AML-193 (cell line): ENCODE data around the gene C3orf38.
"Not testable (repeated sequence)": the region's sequence is repeated elsewhere in the genome, so short reads cannot be mapped to it uniquely, and the experiment has no call there.

ENCODE experiments used
- DNase-seq, 2 experiments: peaks; one replicate each; lab custom pipeline; 2025; lab: John Stamatoyannopoulos, UW

The C3orf38 gene

DNA sequence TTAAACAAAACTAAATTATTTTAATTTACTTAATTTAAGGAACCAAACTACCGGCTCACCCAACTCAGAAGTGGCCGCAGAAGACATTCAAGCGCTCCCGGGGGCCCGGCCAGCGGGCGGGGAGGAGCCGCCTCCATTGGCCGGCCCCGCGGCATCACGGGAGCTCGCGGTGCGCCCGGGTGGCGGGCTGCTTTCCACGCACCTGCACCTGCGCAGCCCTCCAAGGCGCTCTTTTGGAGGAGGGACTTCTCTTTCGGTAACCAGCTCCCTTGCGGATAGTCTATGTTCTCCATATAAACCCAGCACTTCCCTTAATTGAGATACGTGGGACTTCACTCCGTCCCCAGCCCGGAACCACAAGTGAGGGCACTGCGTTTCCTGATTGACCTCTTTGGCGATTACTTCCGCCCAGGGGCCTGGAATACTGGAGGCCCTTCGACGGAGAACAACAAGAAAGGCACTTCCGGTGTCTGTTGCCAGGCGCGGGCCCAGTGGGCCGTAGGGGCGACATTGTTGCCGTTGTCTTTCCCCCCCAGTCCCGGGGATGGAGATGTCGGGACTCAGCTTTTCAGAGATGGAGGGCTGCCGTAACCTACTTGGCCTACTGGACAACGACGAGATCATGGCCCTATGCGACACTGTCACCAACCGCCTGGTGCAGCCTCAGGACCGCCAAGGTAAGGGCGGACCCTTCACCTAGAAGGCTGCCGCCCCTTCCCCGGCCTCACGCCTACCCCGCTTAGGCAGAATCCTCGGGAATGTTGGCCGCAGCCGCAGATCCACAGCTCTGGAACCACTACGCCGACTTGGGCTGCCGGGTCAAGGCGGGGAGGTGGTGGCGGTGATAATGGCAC is at the start of gene C3orf38:
C3orf38 (plus strand) TSS at position 451 of the 854 bp plus-strand sequence; CDS start at position 545, 94 bp downstream.
- DNase-seq: peak; percentile 92 to 93

GRCh38 chr3:88101142-88101541 is 48.6 kb upstream of the C3orf38 start:
- no peak for DNase-seq

GRCh38 chr3:88105325-88105724 is 44.4 kb upstream of the C3orf38 start:
- no peak for DNase-seq

DNA sequence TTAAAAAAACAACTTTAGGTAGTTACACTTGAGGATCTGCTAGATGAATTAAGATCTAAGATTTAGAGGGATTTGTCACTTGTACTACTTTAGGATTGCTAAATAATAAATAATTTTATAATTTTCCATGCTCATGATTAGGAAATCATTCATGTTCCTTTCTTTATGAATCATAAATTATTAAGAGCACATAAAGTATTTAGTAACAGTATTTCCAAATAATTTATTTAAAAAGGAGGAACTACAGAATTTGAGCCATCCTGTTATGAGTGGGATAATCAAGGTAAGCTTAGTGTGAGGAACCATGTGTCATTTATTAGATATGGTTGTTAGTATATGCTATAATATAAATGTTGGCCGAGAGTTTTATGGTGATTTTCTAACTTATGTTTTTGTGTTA is 37.5 kb upstream of the C3orf38 start:
- DNase-seq: peak; percentile 12 to 13

DNA sequence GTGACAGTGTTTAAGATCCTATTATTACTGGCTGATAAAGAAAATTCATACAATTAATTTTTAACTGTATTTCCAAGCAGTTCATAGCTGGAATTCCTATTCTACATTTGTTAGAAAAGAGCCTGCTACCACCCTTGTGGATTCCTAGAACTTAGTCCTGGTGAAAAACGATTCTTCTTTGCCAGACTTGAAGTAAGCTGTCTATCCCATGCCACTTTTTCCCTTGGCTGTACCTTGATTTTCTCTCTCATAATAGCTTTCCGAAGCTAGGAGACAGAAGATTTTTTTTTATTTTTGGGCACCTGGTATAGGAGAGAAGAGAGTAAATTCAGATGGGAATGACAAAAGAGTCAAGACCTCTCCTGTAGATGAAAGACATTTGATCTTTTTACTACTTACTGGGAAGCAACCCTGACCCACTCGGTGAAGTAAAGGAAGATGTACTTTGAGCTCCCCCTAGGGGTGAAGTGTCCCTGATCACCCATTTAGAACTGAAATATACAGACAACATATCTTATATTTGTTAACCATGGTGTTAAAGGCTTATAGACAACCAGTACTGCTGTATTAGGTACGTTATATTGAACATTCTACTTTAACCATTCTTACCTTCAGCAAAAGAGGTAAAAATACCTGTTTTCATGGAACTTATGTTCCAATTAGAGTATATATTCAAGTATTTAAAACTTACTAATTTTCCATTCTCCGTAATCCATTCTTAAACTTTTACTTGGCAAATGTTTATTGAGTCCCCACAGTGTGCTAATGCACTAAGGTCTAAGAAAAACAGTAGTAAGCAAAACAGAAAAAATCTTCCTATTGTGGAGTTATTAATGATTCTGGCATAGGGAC is 36.2 kb upstream of the C3orf38 start:
- peak; percentile 75 to 79 for DNase-seq

DNA sequence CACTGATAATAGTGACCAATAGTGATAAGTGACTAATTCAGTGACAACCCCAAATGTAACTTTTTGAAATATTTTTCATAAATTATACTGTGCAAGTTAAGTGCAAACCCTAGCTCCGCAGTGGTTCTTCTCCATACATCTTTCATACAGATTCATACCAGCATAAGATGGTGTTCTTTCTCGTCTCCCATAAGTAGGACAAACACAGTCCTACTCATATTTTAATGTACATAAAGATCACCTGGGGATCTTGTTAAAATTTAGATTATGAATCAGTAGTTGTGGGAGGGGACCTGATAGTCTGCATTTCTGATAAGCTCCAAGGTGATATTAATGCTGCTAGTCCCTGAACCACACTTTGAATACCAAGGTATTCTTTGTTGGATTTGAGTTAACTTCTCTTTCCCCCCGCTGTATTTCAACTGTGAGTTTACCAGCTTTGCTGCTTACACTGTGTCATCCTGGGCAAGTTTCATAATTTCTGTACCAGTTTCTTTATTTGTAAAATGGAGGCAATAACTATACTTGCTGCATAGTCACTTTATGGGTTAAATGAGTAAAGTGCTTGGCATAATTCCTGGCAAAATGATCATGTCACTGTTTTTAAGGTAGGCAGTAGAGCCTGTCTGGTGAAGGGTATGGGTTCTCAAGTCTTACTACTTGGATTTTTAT is 34.7 kb upstream of the C3orf38 start:
- DNase-seq: no peak

GRCh38 chr3:88117683-88118082 is 32.1 kb upstream of the C3orf38 start:
- peak in 1 of 2 experiments; percentile 33 for DNase-seq

DNA sequence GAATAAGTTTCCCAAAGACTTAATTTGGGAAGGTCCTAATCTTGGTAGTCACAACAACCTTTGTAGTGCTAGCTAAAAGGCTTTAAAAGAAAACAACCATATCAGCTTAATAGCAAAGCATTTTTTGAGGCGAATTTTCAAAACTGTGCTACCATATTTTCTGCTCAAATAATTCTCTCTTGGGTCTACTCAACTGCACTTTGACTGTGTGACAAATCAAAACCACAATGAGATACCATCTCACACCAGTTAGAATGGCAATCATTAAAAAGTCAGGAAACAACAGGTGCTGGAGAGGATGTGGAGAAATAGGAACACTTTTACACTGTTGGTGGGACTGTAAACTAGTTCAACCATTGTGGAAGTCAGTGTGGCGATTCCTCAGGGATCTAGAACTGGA is 31.2 kb upstream of the C3orf38 start:
- DNase-seq: not testable (repeated sequence)

GRCh38 chr3:88123526-88123925 is 26.2 kb upstream of the C3orf38 start:
- DNase-seq: no peak

GRCh38 chr3:88131695-88132094 is 18.1 kb upstream of the C3orf38 start:
- DNase-seq: no peak

GRCh38 chr3:88132894-88133293 is 16.9 kb upstream of the C3orf38 start:
- no peak for DNase-seq

DNA sequence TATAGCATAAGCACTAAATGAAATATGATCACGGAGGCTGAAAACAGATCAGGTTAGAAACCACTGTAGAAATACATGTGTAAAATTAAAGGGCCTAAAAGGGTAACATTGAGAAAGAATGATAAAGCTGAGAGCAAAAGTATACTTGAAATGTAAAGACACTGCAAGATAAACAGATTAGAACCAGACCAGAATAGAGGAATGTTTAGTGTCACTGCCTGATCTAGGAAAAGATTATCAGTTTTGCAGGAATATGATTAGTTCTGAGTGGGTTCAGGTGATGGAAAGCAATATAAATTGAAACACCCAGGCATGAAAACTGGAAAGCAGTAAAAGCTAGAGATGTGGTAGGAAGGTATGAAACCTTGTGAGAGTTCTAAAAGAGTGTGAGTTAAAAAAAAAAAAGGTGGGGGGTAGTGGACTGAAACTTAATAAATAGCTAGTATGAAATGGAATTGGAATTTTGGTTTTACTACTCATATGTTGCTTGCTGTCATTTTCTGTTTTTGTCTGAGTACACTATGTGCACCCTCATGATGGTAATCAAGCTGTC is 16.0 kb upstream of the C3orf38 start:
- DNase-seq: no peak

- no peak for DNase-seq
Observed at GRCh38 chr3:88137836-88138235, 11.9 kb upstream of the C3orf38 start.

- DNase-seq: no peak
Observed at GRCh38 chr3:88141458-88142083, 8.2 kb upstream of the C3orf38 start.

GRCh38 chr3:88142094-88142624 is 7.6 kb upstream of the C3orf38 start:
- DNase-seq: no peak

- peak in 1 of 2 experiments; percentile 14 for DNase-seq
Observed at GRCh38 chr3:88147261-88147660, 2.5 kb upstream of the C3orf38 start.

GRCh38 chr3:88148651-88149050 is 1.1 kb upstream of the C3orf38 start:
- no peak for DNase-seq

- peak; percentile 57 to 71 for DNase-seq
Observed at GRCh38 chr3:88149101-88149508, 654 bp upstream of the C3orf38 start.

- DNase-seq: peak; percentile 29 to 39
Observed at GRCh38 chr3:88150371-88150770, 612 bp downstream of the C3orf38 start.

GRCh38 chr3:88150806-88151205 is 1.0 kb downstream of the C3orf38 start:
- DNase-seq: peak; percentile 57 to 63

DNA sequence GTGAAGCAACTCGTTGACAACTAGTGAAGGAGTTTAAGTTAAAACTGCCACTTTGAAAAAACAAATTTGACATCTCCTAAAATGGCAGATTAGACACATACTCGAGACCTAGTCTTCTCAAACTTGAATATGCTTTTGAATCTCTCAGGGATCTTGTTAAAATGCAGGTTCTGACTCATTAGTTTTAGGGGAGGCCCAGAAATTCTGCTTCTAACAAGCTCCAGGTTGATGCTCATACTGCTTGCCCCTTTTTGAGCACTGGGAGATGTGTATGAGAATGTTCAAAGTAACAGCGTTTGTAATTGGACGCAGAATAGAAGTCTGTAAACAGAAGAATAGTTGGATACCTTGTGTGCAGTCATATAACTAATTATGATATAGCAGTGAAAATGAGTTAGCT is 1.6 kb downstream of the C3orf38 start:
- no peak for DNase-seq
